SK-N-MC (cell line): ENCODE data around the gene LRBA.

Experiments used
- DNase-seq: peaks from one replicate; pipeline ENCODE4 v3.0.0-alpha.2; 2011; ENCODE audit warnings: low read depth, low spot score
- H3K27ac ChIP-seq: fragments of 200-600 bp; sonication (generic); 2 replicates; pipeline ENCODE4 v1.5.1; 2016; ENCODE audit warnings: mixed run types
- H3K36me3 ChIP-seq: fragments of 200-600 bp; sonication (generic); 2 replicates; pipeline ENCODE4 v1.6.1; 2017; ENCODE audit warnings: antibody characterized with exemption, low read length, mixed read lengths; ENCODE audit not compliant: insufficient read depth
- H3K4me3 ChIP-seq: fragments of 200-600 bp; sonication (generic); 2 replicates; pipeline ENCODE4 v1.5.1; 2016
- H3K9ac ChIP-seq: fragments of 200-600 bp; sonication (generic); 2 replicates; pipeline ENCODE4 v1.8.0; 2017; ENCODE audit warnings: mixed run types, mixed read lengths; ENCODE audit not compliant: insufficient read length
- H3K9me3 ChIP-seq: fragments of 200-600 bp; sonication (generic); 2 replicates; pipeline ENCODE4 v1.6.1; 2017; ENCODE audit warnings: low read depth, mild to moderate bottlenecking, antibody characterized with exemption, low read length, moderate library complexity, mixed read lengths
- EZH2 ChIP-seq: fragments of 200-600 bp; sonication (generic); IDR thresholded peaks from one replicate; pipeline ENCODE4 v1.6.1; 2017; ENCODE audit warnings: antibody characterized with exemption
- FOXP2 ChIP-seq: optimal IDR thresholded peaks from 2 replicates; pipeline ENCODE3; 2011; ENCODE audit warnings: mild to moderate bottlenecking, moderate library complexity; ENCODE audit not compliant: insufficient read depth; ENCODE audit errors: extremely low read length, control extremely low read depth
- POLR2AphosphoS5 ChIP-seq: IDR thresholded peaks from 2 replicates; pipeline ENCODE4 v1.6.1; 2012; ENCODE audit warnings: mild to moderate bottlenecking, low read depth, low read length, borderline replicate concordance

LRBA gene

DNA sequence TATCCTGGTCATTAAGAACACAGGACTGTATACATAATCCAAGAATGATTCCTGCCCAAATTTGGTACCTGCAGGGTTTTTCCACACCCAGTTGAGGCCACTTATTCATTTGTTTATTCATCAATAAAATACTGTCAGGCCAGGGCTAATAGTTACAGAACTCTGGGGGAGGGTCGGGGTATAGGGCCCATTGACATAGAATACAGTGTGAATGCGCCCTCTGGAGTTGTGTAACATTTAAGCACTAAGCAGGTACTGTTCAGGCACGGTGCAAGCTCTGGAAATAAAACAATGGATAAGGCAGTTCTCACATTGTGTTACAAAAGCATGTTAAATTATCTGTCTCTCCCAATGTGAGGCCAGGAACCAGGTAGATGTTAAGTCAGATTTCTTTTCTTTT, 30.8 kb upstream of the LRBA start:
- TF ChIP-seq EZH2 (no peak), POLR2AphosphoS5 (no peak), FOXP2 (no peak)
- H3K27ac ChIP-seq = no peak overlapping the region
- H3K4me3 ChIP-seq = no peak overlapping the region
- no peak for DNase-seq
- no peak overlapping the region for H3K9ac ChIP-seq
- H3K9me3 ChIP-seq = no peaks in the 10 kb centered on the region
- H3K36me3 ChIP-seq = no peaks in the 10 kb centered on the region

DNA sequence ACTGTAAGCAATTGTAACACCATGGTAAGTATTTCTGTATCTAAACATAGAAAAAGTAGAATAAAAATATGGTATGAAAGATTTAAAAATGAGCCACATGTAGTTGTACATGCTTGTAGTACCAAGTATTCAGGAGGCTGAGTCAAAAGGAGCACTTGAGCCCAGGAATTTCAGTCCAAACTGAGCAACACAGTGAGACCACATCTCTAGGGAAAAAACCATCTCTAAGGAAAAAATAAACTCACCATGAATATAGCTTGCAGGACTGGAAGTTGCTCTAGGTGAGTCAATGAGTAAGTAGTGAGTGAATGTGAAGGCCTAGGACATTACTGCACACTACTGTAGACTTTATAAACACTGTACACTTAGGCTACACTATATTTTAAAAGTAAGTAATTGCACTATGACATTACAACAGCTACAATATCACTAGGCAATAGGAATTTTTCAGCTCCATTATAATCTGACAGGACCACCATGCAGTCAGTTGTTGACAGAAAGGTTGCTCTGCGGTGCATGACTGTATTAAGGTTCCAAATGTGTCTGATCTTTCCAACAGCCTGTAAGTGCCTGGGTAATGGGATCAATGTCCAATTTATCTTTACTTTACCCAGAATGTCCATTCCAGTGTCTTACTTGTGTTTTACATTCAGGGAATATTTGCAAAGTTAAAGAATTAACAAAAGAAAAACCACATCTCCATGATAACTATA, 28.9 kb upstream of the LRBA start:
- no peak overlapping the region for H3K9ac ChIP-seq
- no peak overlapping the region for H3K4me3 ChIP-seq
- DNase-seq = no peak

DNA sequence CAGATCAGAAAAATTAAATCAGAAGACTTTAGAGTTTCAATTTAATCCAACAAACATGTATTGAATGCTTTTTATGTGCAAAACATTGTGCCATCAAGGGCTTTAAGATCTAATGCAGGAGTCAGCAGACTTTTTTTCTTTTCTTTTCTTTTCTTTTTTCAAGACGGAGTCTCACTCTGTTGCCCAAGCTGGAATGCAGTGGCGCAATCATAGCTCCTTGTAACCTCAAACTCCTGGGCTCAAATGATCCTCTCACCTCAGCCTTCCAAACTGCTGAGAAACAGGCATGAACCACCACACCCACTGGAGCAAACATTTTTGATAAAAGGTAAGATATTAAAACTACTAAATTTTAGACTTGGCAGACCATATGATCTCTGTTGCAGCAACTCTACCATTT, 24.6 kb upstream of the LRBA start:
- Histone ChIP-seq H3K9ac (no peak overlapping the region), H3K4me3 (no peak overlapping the region), H3K9me3 (no peaks in the 10 kb centered on the region), H3K27ac (no peak overlapping the region), H3K36me3 (no peaks in the 10 kb centered on the region)
- TF ChIP-seq FOXP2 = no peak
- TF ChIP-seq POLR2AphosphoS5 = no peak
- no peak for DNase-seq

More for the DNA sequence above, 28.9 kb upstream of the LRBA start:
- H3K36me3 ChIP-seq = no peaks in the 10 kb centered on the region
- no peak overlapping the region for H3K27ac ChIP-seq
- H3K9me3 ChIP-seq = no peaks in the 10 kb centered on the region
- TF ChIP-seq POLR2AphosphoS5 (no peak), EZH2 (no peak), FOXP2 (no peak)

DNA sequence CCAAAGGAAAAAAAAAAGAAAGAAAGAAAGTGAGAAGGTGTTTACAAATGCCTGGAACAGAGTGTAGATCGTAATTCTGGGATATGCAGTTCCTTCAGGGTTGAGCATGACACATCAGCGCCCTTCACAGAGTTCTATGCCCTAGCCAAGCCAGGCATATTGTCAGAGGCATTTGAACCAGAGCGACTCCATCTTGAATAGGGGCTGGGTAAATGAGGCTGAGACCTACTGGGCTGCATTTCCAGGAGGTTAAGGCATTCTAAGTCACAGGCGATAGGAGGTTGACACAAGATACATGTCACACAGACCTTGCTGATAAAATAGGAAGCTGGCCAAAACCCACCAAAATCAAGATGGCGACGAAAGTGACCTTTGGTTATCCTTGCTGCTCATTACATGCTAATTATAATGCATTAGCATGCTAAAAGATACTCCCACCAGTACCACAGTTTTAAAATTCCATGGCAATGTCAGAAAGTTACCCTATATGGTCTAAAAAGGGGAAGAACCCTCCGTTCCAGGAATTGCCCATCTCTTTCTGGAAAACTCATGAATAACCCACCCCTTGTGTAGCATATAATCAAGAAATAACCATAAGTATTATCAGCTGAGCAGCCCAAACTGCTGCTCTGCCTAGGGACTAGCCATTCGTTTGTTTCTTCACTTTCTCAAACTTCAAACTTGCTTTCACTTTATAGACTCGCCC, 23.5 kb upstream of the LRBA start:
- Histone ChIP-seq H3K36me3 (no peaks in the 10 kb centered on the region), H3K27ac (no peak overlapping the region), H3K4me3 (no peak overlapping the region), H3K9me3 (no peaks in the 10 kb centered on the region), H3K9ac (no peak overlapping the region)
- no peak for DNase-seq
- TF ChIP-seq POLR2AphosphoS5 = no peak
- TF ChIP-seq EZH2 = no peak
- TF ChIP-seq FOXP2 = no peak

DNA sequence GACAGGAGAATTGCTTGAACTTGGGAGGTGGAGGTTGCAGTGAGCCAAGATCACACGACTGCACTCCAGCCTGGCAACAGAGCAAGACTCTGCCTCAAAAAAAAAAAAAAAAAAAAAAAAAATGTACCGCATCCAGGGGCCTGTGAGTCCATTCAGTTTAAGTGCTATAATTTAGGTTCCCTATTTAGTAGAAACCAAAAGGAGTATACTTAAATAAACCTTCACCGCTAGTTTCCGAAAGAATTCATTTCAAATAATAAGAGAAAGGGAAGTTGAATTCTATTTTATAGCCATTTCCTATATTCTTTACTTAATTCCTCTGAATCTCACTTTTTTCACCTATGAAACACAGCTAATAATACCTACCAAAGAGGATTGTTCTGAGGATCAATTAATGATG, 20.8 kb upstream of the LRBA start:
- DNase-seq = no peak
- Histone ChIP-seq H3K36me3 (no peaks in the 10 kb centered on the region), H3K27ac (no peak overlapping the region), H3K4me3 (no peak overlapping the region), H3K9ac (no peak overlapping the region), H3K9me3 (no peaks in the 10 kb centered on the region)
- TF ChIP-seq EZH2 = no peak
- no peak for TF ChIP-seq FOXP2
- TF ChIP-seq POLR2AphosphoS5 = no peak

DNA sequence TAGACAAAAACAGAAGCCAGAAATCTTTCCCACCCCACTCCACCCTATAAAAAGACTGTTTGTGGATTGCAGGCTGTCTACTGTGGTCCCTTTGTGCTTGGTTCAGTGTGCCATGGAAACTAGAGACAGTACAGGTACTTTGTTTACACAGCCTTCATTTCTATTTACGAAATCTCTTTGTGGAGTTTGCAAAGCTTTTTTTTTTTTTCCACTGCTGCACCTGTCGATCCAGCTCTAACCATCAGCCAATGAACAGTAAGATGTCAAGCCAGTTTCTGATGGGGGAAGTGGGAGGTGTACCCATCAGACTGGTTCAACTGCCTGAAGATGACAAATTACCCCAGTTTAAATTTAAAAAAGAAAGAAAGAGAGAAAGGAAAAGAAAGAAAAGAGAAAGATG, 20.2 kb upstream of the LRBA start:
- no peak for DNase-seq
- H3K9ac ChIP-seq = no peak overlapping the region
- no peak overlapping the region for H3K27ac ChIP-seq
- H3K4me3 ChIP-seq = no peak overlapping the region
- H3K36me3 ChIP-seq = no peaks in the 10 kb centered on the region
- H3K9me3 ChIP-seq = no peaks in the 10 kb centered on the region
- TF ChIP-seq EZH2 (no peak), FOXP2 (no peak)

DNA sequence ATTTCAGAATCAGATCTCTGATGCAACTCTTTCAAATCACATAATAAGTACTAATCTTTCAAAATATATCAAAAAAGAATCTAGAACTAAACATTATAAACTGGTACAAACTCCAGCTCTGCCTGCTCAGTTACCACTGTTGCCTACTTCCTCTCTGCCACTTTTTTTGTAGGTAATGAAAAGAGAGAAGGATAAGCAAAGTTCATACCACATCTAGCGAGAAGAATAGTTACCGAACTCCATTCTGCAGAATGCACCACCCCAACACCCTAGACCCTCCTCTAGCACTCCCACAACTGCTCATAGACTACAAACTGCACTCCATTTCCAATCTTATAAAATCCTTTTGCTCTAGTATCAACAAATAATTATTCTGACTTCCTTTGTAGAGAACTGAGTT, 19.7 kb upstream of the LRBA start:
- no peaks in the 10 kb centered on the region for H3K36me3 ChIP-seq
- TF ChIP-seq EZH2 = no peak
- no peak for TF ChIP-seq POLR2AphosphoS5
- no peak for TF ChIP-seq FOXP2
- no peak overlapping the region for H3K9ac ChIP-seq
- H3K9me3 ChIP-seq = no peaks in the 10 kb centered on the region
- DNase-seq = no peak
- H3K27ac ChIP-seq = no peak overlapping the region
- no peak overlapping the region for H3K4me3 ChIP-seq

DNA sequence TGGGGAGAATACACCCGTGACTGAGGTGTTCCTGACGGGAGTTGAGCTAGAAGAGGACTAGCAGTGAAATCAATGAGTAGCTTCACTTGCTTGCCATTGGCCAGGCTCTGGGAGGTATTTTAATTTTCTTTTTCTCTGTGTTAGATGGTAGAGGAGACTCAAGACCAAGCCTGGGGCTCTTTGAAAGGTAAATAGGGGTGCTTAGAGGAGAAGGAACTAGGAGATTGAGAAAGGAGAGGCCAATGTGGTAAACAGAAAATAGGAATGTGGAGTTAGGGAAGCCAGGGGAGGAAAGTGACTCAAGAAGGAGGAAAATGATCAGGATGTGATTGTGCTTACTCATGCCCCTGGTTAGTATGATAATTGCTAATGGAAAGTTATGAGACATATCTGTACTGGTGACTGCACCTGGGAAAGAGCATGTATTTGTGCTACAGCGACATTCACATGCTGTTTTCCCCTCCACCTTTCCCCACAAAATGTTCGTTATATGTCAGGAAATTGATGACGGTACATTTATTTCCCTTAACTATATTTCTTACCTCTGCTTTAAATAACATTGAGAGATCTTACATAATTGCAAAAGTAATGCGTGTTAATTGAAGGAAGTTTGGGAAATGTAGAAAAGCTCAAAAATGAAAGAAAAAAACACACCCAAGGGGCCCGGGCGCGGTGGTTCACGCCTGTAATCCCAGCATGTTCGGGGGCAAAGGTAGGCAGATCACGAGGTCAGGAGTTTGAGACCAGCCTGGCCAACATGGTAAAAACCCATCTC, 16.9 kb upstream of the LRBA start:
- no peaks in the 10 kb centered on the region for H3K36me3 ChIP-seq
- TF ChIP-seq FOXP2 (no peak), POLR2AphosphoS5 (no peak), EZH2 (no peak)
- H3K9me3 ChIP-seq = no peaks in the 10 kb centered on the region
- H3K4me3 ChIP-seq = no peak overlapping the region
- H3K27ac ChIP-seq = no peak overlapping the region
- no peak for DNase-seq
- H3K9ac ChIP-seq = no peak overlapping the region
